Gastrocnemius medialis (tissue), 4 donors: ENCODE results near the gene GABRB3.

Source experiments
- CTCF ChIP-seq, 5 experiments: fragments of 450-650 bp in 3 of 5; fragments of 200-600 bp in 2 of 5; sonication (generic) in 2 of 5; IDR thresholded peaks in 4 of 5; conservative IDR thresholded peaks in 1 of 5; 1 replicate in 4 of 5; 2 replicates in 1 of 5; pipeline ENCODE4 v1.5.1; 2016 to 2019; ENCODE audit warnings: antibody characterized with exemption in 5 of 5, mild to moderate bottlenecking in 3 of 5, moderate library complexity in 3 of 5
- POLR2A ChIP-seq, 2 donors: fragments of 450-650 bp; IDR thresholded peaks; one replicate each; pipeline ENCODE4 v1.6.1; 2017; ENCODE audit warnings: antibody characterized with exemption in 2 of 2, mild to moderate bottlenecking in 2 of 2, moderate library complexity in 2 of 2

GRCh38 chr15:26804063-26804804 lies 31.4 kb upstream of the GABRB3 start:
- no peak for TF ChIP-seq POLR2A (IDR thresholded peaks at IDR 0.05)
- no peak for TF ChIP-seq CTCF (IDR thresholded peaks at IDR 0.05 in 4 of 5, conservative IDR thresholded peaks at IDR 0.05 in 1 of 5)
